HG03159 (cell line): Measurements from ENCODE around the gene FOLH1.
"Not testable (repeated sequence)": the region's sequence is repeated elsewhere in the genome, so short reads cannot be mapped to it uniquely, and the experiment has no call there.

Source experiments
- ATAC-seq: cut with Tn5 transposase; IDR thresholded peaks from one replicate; pipeline ENCODE4 v1.9.1; 2021; ENCODE audit warnings: mild to moderate bottlenecking, moderate library complexity; ENCODE audit not compliant: unreplicated experiment

Gene FOLH1

GRCh38 chr11:49208006-49208721 is at the start of gene FOLH1:
FOLH1 (minus strand) TSS chr11:49208602; CDS start chr11:49208409, 193 bp downstream.
- ATAC-seq, result no peak

DNA sequence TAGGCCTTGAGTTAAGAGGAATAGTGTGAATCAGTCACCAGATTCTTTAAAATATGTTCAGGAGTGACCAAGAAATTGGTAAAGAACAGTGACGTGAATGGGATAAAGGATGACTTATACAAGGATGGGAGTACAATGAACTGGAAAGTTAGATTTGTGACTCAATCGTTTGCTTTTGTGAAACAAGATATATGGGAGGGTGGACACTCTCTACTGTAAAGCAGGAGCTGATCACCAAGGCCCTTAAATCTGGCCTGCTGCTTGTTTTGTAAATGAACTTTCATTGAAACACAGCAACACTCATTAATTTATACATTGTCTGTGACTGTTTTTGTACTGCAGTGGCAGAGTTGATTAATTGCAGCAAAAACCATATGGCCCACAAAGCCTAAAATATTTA is 46.7 kb upstream of the FOLH1 start:
- ATAC-seq, result not testable (repeated sequence)

DNA sequence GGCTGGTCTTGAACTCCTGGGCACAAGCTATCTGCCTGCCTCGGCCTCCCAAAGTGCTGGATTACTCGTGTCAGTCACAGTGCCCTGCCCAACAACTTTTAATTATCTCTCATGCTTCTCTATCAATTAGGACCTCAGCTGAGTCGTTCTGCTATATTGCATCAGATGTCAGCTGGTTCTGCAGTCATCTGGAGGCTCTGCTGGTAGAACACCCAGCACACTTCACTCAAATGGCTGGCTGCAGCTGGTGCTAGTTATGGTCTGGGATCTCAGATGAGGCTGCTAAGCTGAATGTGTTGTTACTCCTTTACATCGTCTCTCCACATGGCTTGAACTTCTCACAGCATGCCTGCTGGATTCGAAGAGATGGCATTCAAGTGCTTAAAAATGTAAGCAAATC is 42.8 kb upstream of the FOLH1 start:
- not testable (repeated sequence) for ATAC-seq

GRCh38 chr11:49250398-49251115 is 42.2 kb upstream of the FOLH1 start:
- ATAC-seq, result not testable (repeated sequence)

GRCh38 chr11:49249363-49249762 is 41.0 kb upstream of the FOLH1 start:
- not testable (repeated sequence) for ATAC-seq

DNA sequence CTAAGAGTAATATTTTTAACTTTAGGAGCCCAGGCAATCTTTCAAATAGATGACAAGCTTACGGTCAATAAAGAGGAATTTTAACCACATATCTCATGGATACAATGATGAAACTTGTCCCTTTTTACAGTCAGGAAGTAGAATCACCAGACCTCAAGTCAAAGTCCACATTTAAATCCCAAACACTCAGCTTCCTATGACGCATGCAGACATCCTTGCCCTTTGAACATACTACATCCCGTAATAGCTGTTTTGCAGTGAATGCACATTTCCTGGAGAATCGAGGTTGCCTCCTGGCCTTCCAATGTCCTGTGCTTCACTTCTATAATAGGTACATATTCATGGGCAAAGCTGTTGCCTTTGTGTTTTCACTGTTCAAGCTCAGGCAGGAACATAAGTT is 25.3 kb upstream of the FOLH1 start:
- ATAC-seq, result not testable (repeated sequence)

- ATAC-seq, result not testable (repeated sequence)
Observed at GRCh38 chr11:49233019-49233418, 24.6 kb upstream of the FOLH1 start.

GRCh38 chr11:49231725-49232124 is 23.3 kb upstream of the FOLH1 start:
- ATAC-seq, result not testable (repeated sequence)

GRCh38 chr11:49230534-49230933 is 22.1 kb upstream of the FOLH1 start:
- not testable (repeated sequence) for ATAC-seq

DNA sequence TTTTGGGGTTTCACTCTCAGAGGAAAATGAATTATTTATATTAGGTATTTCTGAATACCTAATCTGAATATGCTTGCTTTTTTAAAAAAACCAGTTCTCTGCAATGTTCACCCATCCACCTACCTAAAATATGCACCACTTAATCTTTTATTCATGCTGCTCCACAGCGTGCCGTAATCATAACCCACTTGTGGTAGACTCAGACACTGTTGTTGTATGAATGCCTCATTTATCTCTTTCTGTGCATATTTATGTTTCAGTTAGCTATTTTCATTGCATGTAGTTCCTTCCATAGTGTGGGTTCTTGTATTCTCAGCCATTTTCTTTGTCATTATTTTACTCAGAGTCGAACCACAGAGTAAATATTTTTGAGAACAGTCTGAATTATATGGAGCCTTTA is 21.6 kb upstream of the FOLH1 start:
- not testable (repeated sequence) for ATAC-seq

DNA sequence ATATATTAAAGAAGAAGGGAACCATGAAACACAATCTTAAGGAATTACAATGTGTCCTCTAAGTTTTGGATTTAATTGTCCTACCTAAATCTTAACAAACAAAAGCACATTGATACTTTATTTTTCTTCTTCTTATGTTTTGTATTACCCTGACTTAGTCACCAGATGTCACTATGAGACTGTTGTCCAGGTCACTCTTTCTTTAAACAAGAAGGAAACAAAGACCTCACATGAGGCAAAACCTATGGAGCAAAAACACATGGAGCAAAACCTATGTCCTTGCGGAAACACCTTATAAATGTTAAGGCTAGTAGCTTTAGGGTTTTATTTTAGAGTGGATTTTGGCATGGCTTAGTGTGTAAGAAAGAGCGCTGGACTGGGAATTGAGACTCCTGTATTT is 20.7 kb upstream of the FOLH1 start:
- not testable (repeated sequence) for ATAC-seq

DNA sequence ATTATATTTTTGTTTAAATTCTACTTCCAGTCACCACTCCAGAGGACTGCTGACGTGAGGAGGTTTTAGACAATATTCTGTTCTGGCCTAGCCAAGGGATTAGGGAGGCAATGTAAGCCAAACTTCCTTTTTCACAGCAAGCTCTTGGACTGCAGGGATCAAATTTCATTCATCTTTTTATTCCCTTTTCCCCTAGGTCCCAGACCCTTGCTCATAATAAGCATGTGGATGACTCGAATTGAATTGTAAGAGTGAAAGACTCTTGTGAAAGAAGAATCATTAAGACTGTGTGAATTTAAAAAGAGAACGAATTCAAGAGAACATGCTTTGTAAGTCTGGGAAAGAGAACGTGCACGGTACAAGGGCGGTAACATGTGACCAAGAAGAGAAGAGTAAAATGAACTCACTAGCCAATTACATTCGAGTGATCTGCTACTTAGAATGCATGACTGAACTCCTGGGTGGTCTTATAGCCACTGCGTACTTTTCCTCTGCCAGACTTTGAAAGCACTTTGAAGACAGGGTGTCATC is 16.9 kb upstream of the FOLH1 start:
- ATAC-seq, result not testable (repeated sequence)

DNA sequence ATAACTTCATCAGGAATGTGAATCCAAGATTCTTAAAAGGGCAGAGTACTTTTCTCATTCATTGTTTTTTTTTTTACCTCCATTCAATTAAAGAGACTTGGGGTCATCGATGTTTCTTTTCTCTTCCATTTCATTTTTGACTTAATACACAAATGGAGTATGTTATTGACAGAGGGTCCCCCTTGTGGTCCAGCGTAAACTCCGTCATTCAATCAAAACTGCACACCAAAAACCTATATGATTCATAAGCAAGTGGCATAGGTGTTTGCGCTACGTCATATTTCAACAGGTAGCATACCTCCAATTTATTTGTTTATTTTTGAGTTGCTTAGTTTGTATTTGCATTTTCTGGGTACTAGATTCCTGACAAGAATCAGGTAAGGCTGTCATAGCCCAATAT is 12.7 kb upstream of the FOLH1 start:
- no peak for ATAC-seq

DNA sequence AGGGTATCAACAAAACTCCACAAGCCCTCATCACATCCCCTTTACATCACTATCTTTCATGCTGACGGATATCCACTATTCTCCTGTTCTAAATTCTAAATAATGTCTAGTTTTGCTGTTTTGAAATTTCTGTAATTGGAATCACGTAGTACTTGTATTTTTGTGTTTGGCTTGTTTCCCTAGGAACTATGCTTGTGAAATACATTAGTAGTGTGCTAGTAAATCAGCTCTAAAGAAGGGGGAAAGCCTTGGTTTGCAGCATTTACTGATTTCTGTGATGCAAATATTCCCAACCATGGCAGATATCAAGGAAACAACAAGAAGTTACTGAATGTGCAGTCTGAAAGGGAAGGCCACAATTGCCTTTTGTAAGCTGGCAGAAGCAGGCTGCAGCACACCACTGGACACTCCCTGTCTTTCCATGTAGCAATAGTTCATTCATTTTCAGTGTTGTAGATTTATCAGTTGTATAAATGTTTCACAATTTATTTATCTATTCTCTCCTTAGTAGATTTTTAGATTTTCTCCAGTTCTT is 4.7 kb upstream of the FOLH1 start:
- no peak for ATAC-seq

DNA sequence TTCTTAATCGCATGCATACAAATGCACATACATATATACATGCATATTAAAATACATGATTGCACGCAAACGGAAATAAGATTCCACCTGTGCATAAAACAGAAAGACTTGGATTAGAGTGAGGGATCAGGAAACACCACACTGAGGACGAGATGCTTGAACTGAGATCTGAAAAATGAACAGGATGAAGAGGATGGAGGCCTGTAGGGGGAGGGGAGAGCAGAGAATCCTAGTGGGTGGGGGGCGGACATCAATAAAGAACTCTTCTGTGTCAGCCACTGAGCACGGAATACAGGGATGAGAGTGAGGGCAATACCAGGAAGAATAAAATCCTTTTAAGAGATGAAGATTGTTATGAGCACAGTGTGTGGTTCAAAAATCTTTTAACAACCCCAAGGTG is 1.4 kb downstream of the FOLH1 start:
- ATAC-seq, result not testable (repeated sequence)

DNA sequence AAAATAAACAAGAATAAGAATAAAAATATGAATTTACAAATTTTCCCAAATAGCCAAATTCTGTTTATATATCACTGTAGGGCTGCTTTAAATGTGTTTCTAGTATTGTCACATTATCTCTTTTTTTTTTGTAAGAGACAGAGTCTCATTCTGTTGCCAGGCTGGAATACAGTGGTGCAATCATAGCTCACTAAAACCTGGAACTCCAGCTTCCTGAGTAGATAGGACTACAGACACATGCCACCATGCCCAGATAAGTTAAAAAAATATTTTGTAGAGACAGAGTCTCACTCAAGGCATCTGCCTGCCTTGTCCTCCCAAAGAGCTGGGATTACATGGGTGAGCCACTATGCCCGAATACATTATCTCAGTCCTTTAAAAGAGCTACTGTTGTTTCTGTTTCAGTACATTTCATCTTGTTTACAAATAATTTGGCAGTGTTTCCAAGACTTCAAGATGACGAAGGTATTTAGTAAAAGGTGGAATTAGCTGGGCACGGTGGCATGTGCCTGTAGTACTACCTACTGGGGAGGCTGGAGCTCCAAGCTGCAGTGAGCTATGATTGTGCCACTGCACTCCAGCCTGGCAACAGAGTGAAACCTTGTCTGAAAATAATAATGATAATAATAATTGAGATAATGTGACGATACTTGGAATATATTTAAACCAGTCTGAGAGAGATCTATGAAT is 6.0 kb downstream of the FOLH1 start:
- ATAC-seq, result no peak

- ATAC-seq, result not testable (repeated sequence)
Observed at GRCh38 chr11:49196775-49197174, 11.6 kb downstream of the FOLH1 start.

DNA sequence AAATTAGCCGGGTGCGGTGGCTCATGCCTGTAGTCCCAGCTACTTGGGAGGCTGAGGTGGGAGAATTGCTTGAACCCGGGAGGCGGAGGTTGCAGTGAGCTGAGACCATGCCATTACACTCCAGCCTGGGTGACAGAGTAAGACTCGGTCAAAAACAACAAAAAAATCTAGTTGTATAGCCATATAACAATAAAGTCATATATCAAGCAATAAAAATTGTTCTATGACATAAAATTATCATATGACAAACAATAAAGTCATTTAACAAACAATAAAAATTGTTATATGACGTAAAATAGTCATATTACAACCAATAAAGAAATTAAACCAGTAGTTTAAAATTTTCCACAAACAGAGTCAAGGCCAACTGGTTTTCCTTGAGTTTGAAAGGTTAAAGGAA is 12.4 kb downstream of the FOLH1 start:
- not testable (repeated sequence) for ATAC-seq

DNA sequence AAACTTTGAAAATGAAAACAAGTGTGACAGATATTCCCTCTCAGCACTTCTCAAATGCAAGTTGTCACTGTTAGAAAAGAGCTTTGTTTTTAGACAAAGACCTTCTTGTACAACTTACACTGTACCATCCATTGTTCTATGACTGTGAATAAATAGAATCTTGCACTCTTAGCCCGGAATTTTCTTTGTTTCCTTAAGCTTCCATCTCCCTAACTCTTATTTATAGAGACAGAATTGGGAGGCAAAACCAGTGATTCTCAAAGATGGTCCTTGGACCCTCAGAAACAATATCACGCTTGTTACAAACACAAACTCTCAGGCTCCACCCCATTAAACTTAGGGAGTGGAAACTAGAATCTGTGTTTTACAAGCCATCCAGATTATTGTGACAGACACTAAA is 18.1 kb downstream of the FOLH1 start:
- ATAC-seq, result not testable (repeated sequence)

- ATAC-seq, result not testable (repeated sequence)
Observed at GRCh38 chr11:49186225-49186624, 22.2 kb downstream of the FOLH1 start.

DNA sequence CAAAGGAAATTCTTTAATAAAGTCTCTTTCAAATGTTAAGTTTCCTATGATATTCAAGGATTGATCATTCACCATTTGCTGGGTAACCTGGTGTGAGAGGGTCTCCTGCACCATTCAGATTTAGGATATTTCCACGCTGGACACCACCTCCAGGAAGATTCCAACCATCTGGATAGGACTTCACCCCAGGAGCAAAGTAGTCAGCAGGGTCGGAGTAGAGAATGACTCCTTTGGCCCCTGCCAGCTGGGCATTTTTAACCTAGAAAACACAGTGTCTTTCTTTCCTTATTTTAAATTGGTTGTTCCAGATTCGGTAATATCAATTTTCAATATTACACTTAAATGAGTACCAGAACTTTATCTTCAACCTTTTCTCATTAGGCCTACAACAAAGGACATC is 22.8 kb downstream of the FOLH1 start:
- ATAC-seq, result not testable (repeated sequence)
